ENCODE results near the gene ABCD1.
"Not testable (repeated sequence)": the region's sequence is repeated elsewhere in the genome, so short reads cannot be mapped to it uniquely, and the experiment has no call there.

The ABCD1 gene

DNA sequence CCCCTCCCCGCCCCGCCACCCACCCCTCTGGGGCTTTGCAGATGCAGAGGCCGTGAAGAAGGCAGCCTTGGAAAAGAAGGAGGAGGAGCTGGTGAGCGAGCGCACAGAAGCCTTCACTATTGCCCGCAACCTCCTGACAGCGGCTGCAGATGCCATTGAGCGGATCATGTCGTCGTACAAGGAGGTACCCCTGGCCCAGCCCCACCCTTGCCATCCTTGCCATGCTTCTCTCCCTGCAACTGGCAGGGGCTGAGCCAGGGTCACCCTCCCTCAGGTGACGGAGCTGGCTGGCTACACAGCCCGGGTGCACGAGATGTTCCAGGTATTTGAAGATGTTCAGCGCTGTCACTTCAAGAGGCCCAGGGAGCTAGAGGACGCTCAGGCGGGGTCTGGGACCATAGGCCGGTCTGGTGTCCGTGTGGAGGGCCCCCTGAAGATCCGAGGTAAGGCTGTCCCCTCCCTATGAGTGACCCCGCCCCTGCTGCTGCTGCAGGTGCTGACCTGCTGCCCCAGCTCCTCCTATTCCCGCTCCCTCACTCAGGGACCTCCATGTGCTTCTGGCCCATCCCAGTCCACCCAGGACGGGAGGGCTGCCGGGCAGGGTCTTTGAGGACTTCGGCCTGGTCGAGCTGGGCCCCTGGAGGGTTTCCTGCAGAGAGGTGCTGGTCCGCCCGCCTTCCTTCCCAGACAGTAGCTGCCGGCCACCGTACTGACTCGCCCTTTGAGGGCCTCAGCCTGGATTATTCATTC is 11.6 kb downstream of the ABCD1 start:
- no peak for DNase-seq

- no peak for DNase-seq
Measured at GRCh38 chrX:153736871-153737441, 12.3 kb downstream of the ABCD1 start.

DNA sequence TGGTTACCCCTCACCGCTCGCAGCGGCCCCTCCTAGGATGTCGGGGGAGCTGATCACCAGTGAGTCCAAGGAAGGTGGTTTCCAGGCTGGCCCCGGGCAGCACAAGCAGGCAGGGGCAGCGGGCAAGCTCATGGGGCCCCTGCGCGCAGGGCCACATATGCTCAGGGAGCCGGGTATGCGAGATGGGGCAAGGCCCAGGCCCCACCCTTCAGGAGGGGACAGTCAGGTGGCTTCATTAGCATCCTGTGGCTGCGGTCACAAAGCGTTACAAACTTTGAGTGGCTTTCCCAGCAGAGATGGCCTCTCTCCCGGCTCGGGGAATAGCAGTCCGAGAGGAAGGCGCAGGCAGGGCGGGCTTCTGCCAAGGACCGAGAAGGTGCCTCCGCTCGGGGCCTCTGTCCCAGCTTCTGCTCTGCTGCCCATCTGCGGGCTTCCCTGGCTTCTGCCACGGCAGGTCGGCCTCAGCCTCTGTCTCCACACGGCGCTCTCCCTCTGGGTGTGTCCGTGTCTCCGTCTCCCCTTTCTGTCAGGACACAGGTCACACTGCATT is 13.5 kb downstream of the ABCD1 start:
- no peak for DNase-seq

DNA sequence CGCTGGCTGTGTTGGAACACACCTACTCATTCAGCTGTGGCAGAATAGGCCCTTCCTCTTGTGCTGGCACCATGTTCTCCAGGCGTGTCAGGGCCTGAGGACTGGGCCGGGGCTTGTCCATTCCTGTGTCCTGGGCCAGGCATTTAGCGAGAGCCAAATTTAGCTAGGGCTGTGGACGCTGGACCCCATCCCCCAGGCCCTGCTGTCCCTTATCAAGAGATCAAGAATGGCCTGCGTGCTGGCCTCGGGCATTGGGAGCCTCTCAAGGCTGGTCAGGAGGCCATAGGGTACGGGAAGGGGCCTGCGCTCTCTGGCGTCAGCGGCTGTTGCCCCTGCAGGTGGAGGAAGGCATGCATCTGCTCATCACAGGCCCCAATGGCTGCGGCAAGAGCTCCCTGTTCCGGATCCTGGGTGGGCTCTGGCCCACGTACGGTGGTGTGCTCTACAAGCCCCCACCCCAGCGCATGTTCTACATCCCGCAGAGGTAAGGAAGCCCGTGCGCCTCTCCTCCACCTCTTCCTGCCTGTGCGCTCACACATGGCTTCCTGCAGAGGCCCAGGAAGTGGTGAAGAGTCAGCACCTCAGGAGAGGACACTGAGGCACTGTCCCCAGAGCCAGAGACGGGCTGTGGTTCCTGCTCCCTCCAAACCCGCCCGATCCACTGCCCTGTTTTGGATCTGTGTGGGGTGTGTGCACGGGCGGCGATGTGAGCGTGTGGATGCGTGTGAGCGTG is 15.3 kb downstream of the ABCD1 start:
- DNase-seq = no peak

DNA sequence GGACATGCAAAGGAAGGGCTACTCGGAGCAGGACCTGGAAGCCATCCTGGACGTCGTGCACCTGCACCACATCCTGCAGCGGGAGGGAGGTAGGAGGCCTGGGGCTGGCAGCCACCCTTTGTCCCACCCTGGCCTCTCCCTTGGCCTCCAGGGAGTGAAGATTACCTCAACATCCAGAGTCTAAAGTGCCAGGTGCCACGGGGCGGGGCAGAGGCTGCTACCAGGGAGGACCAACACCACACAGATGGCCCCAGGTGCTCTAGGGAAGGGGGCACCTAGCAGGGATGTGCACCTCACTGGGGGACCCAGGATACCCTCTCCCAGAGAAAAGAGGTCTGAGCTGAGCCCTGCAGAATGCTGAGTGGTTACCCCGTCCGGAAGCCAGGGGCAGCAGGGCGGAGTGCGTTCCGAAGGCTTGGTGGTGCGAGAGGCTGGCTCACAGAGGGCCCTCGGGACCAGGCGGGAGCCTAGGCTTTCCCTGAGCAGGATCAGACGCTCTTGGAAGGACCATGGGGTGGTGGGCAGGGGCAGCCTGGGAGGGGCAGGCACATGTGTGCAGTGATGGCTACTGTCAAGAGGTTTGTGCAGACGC is 16.1 kb downstream of the ABCD1 start:
- DNase-seq = no peak

- no peak for DNase-seq
Measured at GRCh38 chrX:153741446-153741845, 16.8 kb downstream of the ABCD1 start.

GRCh38 chrX:153742111-153742510 is 17.5 kb downstream of the ABCD1 start:
- DNase-seq = not testable (repeated sequence)

DNA sequence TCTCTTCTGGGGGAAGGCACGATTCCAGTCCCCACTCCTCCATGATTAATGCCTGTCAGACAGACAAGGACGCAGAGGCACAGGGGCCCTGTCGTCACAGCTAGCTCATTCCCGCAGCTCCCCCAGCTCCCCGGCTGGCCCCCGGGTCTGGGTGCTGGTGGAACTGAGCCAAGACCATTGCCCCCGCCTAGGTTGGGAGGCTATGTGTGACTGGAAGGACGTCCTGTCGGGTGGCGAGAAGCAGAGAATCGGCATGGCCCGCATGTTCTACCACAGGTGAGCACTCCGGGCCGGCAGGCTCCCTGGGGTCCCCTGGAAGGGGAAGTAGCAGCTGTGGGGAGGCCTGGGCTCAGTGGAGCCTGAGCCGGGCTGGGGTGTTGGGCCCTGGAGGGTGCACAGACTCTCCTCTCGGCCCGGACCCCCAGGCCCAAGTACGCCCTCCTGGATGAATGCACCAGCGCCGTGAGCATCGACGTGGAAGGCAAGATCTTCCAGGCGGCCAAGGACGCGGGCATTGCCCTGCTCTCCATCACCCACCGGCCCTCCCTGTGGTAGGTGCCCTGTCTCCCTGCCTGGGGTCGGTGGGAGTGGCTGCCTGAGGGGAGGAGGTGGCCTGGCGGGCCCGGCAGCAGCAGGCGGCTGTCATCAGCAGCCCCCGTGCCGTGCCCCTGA is 18.3 kb downstream of the ABCD1 start:
- DNase-seq = not testable (repeated sequence)

- not testable (repeated sequence) for DNase-seq
Measured at GRCh38 chrX:153743468-153744209, 19.0 kb downstream of the ABCD1 start.

DNA sequence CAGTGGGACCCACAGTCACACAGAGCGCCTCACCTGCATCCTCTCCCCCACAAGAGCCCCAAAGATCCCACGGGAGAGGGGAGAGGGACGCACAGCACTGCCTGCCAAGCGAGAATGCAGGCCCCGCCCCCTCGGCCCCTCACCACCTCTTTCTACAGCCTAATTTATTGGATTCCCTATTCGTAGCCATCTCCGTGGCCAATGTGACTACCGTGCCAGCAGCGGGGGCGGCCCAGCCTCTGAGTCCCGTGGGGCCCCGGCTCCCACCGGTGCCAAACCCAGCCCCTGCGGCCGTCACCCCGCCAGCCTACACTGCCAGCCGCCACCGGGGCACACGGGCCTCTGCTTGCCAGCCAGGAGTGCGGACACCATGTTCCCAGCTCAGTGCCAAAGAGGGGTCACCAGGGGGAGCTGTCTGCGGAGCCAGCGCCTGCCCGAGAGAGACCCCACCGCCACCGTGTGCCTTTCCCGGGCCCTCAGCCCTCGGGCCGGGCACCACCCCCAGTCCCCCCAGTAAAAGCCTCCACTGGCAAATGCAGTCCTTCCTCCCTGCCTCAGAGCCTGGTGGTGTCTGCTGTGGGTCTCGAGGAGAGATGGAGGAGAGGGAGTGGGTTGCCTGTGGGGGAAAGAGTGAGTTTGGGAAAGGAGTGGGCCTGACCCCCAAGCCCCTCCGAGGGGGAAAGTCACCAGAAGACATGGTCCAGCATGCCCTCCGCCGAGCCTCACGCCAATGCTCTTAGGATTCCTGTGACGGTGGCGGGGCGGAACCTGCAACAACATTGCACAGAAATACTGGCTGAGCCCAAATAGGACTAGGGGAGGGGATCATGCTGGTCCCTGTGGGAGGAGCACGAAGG is 19.8 kb downstream of the ABCD1 start:
- DNase-seq = no peak

- not testable (repeated sequence) for DNase-seq
Measured at GRCh38 chrX:153745067-153745433, 20.4 kb downstream of the ABCD1 start.

GRCh38 chrX:153746359-153746758 is 21.7 kb downstream of the ABCD1 start:
- no peak for DNase-seq

DNA sequence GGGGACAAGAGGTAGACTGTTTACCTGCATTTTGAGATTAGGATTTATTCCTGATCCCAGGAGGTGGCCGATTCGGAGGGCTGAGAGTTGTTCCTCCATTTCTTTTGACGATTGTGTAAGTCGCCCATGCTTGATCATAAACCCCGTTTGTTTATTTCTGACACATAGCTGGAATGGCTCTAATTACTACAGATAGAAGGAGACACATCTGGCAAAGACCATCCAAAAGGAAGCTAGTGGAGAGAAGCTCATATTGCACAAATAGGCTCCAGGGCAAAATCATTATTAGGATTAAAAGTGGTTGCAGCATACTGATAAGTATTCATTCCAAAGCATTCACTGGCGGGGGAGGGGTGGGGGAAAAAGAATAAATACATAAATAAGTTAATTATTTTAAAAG is 22.3 kb downstream of the ABCD1 start:
- DNase-seq = not testable (repeated sequence)

DNA sequence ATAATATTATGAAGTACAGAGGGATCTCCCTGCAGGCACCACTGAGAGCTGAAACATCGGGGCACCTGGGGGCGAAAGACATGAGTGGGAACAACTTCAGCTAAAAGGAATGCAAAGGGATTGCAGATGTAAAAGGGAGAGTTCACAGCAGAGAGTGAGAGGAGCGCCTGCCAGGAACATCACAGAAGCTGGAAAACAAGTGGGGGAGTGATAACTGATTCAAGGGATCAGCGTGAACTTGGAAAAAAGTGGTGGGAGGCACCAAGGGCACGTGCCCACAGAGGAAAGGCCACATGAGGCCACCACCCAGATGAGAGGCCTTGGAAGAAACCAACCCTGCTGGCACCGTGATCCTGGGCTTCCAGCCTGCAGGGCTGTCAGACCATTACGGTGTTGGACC is 24.4 kb downstream of the ABCD1 start:
- DNase-seq = not testable (repeated sequence)

GRCh38 chrX:153750127-153750774 is 25.6 kb downstream of the ABCD1 start:
- no peak for DNase-seq

GRCh38 chrX:153755136-153755535 is 30.5 kb downstream of the ABCD1 start:
- DNase-seq = no peak

GRCh38 chrX:153761863-153762262 is 37.2 kb downstream of the ABCD1 start:
- DNase-seq = no peak

- DNase-seq = no peak
Measured at GRCh38 chrX:153762626-153763173, 38.0 kb downstream of the ABCD1 start.

- no peak for DNase-seq
Measured at GRCh38 chrX:153763298-153763932, 38.8 kb downstream of the ABCD1 start.
